ENCODE measurements around the gene ESYT3. TPM values are rescaled to one million over a fixed set of nuclear protein-coding genes. Genes with fewer than 3 reads are reported as not detected.
"Not testable (repeated sequence)": the region's sequence is repeated elsewhere in the genome, so short reads cannot be mapped to it uniquely, and the experiment has no call there.

The ESYT3 gene
- total RNA-seq, 6 donors from 2014 or later, result 45.9 to 93.3 (median 54.6) TPM

- no peak for DNase-seq
- no peak for ATAC-seq (ENCODE audit: low FRiP score in 2 of 2)
- no peaks in the 10 kb centered on the region for H3K36me3 ChIP-seq
Observed at GRCh38 chr3:138491971-138492370, 57.6 kb downstream of the ESYT3 start.

GRCh38 chr3:138492980-138493675 is 58.7 kb downstream of the ESYT3 start:
- TF ChIP-seq EP300 (IDR thresholded peaks at IDR 0.05), result no peak
- TF ChIP-seq POLR2A (IDR thresholded peaks at IDR 0.05), result no peak
- TF ChIP-seq CTCF (IDR thresholded peaks at IDR 0.05), result no peak
- TF ChIP-seq POLR2AphosphoS5 (IDR thresholded peaks at IDR 0.05), result no peak
- Histone ChIP-seq H3K9me3 (peaks cover 0 to 3% (median 0%) of the 10 kb centered on the region in 4 donors), H3K4me3 (no peak overlapping the region), H3K36me3 (no peaks in the 10 kb centered on the region), H3K27ac (no peak overlapping the region), H3K27me3 (no peaks in the 10 kb centered on the region), H3K4me1 (peaks cover 0 to 6% (median 2%) of the 10 kb centered on the region in 4 donors)
- 97 to 100% methylated on average over 4 of the region's 4 CpGs for WGBS, 2 donors
- ATAC-seq (ENCODE audit: low FRiP score in 2 of 2) (no peak), DNase-seq (no peak)

More at GRCh38 chr3:138491971-138492370, 57.6 kb downstream of the ESYT3 start:
- H3K27ac ChIP-seq, result no peak overlapping the region
- TF ChIP-seq POLR2AphosphoS5 (IDR thresholded peaks at IDR 0.05) (no peak), POLR2A (IDR thresholded peaks at IDR 0.05) (no peak), CTCF (IDR thresholded peaks at IDR 0.05) (no peak), EP300 (IDR thresholded peaks at IDR 0.05) (no peak)
- 94 to 100% methylated on average over 1 of the region's 1 CpG for WGBS, 2 donors
- no peaks in the 10 kb centered on the region for H3K27me3 ChIP-seq
- peaks cover 6 to 15% (median 9%) of the 10 kb centered on the region in 4 donors for H3K9me3 ChIP-seq
- peaks cover 0 to 6% (median 2%) of the 10 kb centered on the region in 4 donors for H3K4me1 ChIP-seq
- no peak overlapping the region for H3K4me3 ChIP-seq

- Histone ChIP-seq H3K4me3 (no peak overlapping the region), H3K27me3 (no peaks in the 10 kb centered on the region), H3K4me1 (peaks cover 0 to 6% (median 2%) of the 10 kb centered on the region in 4 donors), H3K9me3 (no peaks in the 10 kb centered on the region), H3K27ac (peak overlapping the region in 1 of 4 donors; percentile 7), H3K36me3 (peaks cover 0 to 5% (median 0%) of the 10 kb centered on the region in 4 donors)
- 77 to 79% methylated on average over 3 of the region's 3 CpGs for WGBS, 2 donors
- peak; percentile 45 to 78 for ATAC-seq (ENCODE audit: low FRiP score in 2 of 2)
- no peak for DNase-seq
- TF ChIP-seq POLR2A (IDR thresholded peaks at IDR 0.05) (no peak), CTCF (IDR thresholded peaks at IDR 0.05) (no peak), POLR2AphosphoS5 (IDR thresholded peaks at IDR 0.05) (peak in 1 of 2 donors; percentile 7), EP300 (IDR thresholded peaks at IDR 0.05) (peak in 1 of 4 donors; percentile 78)
Observed at GRCh38 chr3:138493804-138494606, 59.6 kb downstream of the ESYT3 start.

- H3K4me3 ChIP-seq, result no peak overlapping the region
- no peak overlapping the region for H3K27ac ChIP-seq
- H3K36me3 ChIP-seq, result peaks cover 0 to 10% (median 1%) of the 10 kb centered on the region in 4 donors
- H3K9me3 ChIP-seq, result no peaks in the 10 kb centered on the region
- no peaks in the 10 kb centered on the region for H3K27me3 ChIP-seq
- ATAC-seq (ENCODE audit: low FRiP score in 2 of 2) (no peak), DNase-seq (no peak)
- peaks cover 0 to 6% (median 2%) of the 10 kb centered on the region in 4 donors for H3K4me1 ChIP-seq
- no peak for TF ChIP-seq POLR2A (IDR thresholded peaks at IDR 0.05)
- TF ChIP-seq CTCF (IDR thresholded peaks at IDR 0.05), result no peak
- no peak for TF ChIP-seq POLR2AphosphoS5 (IDR thresholded peaks at IDR 0.05)
- TF ChIP-seq EP300 (IDR thresholded peaks at IDR 0.05), result no peak
Observed at GRCh38 chr3:138494607-138494929, 60.2 kb downstream of the ESYT3 start.

- not testable (repeated sequence) for ATAC-seq (ENCODE audit: low FRiP score in 2 of 2); H3K4me3 ChIP-seq
Observed at GRCh38 chr3:138495638-138496037, 61.2 kb downstream of the ESYT3 start.

More at GRCh38 chr3:138495638-138496037, 61.2 kb downstream of the ESYT3 start:
- WGBS, 2 donors, result 93 to 94% methylated on average over 3 of the region's 3 CpGs
- peaks cover 0 to 18% (median 4%) of the 10 kb centered on the region in 4 donors for H3K36me3 ChIP-seq
- H3K4me1 ChIP-seq, H3K27me3 ChIP-seq, H3K9me3 ChIP-seq, DNase-seq, H3K27ac ChIP-seq: not testable (repeated sequence)

All from upper lobe of left lung (tissue), 6 donors.